ENCODE data around the gene TMEM63B.
"Not testable (repeated sequence)": the region's sequence is repeated elsewhere in the genome, so short reads cannot be mapped to it uniquely, and the experiment has no call there.

TMEM63B gene

GRCh38 chr6:44180406-44180805 is 53.1 kb downstream of the TMEM63B start:
- Histone ChIP-seq H3K9me3 (ENCODE audit: severe bottlenecking) (no peaks in the 10 kb centered on the region), H3K27me3 (ENCODE audit: insufficient read depth, low read depth, severe bottlenecking) (no peaks in the 10 kb centered on the region), H3K4me3 (ENCODE audit: low read depth, low read length) (no peak overlapping the region), H3K27ac (no peak overlapping the region), H3K36me3 (no peaks in the 10 kb centered on the region)
- no peak for TF ChIP-seq CTCF (IDR thresholded peaks at IDR 0.05; ENCODE audit: low read depth, low read length)
- no peak for DNase-seq

GRCh38 chr6:44180886-44181285 is 53.5 kb downstream of the TMEM63B start:
- no peak for DNase-seq
- Histone ChIP-seq H3K36me3 (no peaks in the 10 kb centered on the region), H3K9me3 (ENCODE audit: severe bottlenecking) (no peaks in the 10 kb centered on the region), H3K4me3 (ENCODE audit: low read depth, low read length) (no peak overlapping the region), H3K27ac (no peak overlapping the region), H3K27me3 (ENCODE audit: insufficient read depth, low read depth, severe bottlenecking) (no peaks in the 10 kb centered on the region)
- TF ChIP-seq CTCF (IDR thresholded peaks at IDR 0.05; ENCODE audit: low read depth, low read length) = no peak

GRCh38 chr6:44181784-44182183 is 54.4 kb downstream of the TMEM63B start:
- H3K27ac ChIP-seq; H3K27me3 ChIP-seq (ENCODE audit: insufficient read depth, low read depth, severe bottlenecking); H3K4me3 ChIP-seq (ENCODE audit: low read depth, low read length); H3K36me3 ChIP-seq; H3K9me3 ChIP-seq (ENCODE audit: severe bottlenecking); DNase-seq: not testable (repeated sequence)

- no peak for DNase-seq
- Histone ChIP-seq H3K4me3 (ENCODE audit: low read depth, low read length) (no peak overlapping the region), H3K36me3 (no peaks in the 10 kb centered on the region), H3K9me3 (ENCODE audit: severe bottlenecking) (no peaks in the 10 kb centered on the region), H3K27ac (no peak overlapping the region), H3K27me3 (ENCODE audit: insufficient read depth, low read depth, severe bottlenecking) (no peaks in the 10 kb centered on the region)
- no peak for TF ChIP-seq CTCF (IDR thresholded peaks at IDR 0.05; ENCODE audit: low read depth, low read length)
Measured at GRCh38 chr6:44182911-44183390, 55.6 kb downstream of the TMEM63B start.

- Histone ChIP-seq H3K27me3 (ENCODE audit: insufficient read depth, low read depth, severe bottlenecking) (no peaks in the 10 kb centered on the region), H3K27ac (no peak overlapping the region), H3K9me3 (ENCODE audit: severe bottlenecking) (no peaks in the 10 kb centered on the region), H3K36me3 (no peaks in the 10 kb centered on the region), H3K4me3 (ENCODE audit: low read depth, low read length) (no peak overlapping the region)
- peak; percentile 35; the same call in 1 of the 2 replicates for TF ChIP-seq CTCF (IDR thresholded peaks at IDR 0.05; ENCODE audit: low read depth, low read length)
- no peak for DNase-seq
Measured at GRCh38 chr6:44183783-44184182, 56.4 kb downstream of the TMEM63B start.

- DNase-seq = peak; percentile 63
- H3K9me3 ChIP-seq (ENCODE audit: severe bottlenecking); H3K27me3 ChIP-seq (ENCODE audit: insufficient read depth, low read depth, severe bottlenecking); H3K4me3 ChIP-seq (ENCODE audit: low read depth, low read length); H3K36me3 ChIP-seq: not testable (repeated sequence)
- peak overlapping the region; percentile 93 for H3K27ac ChIP-seq
Measured at GRCh38 chr6:44185356-44185755, 58.0 kb downstream of the TMEM63B start.

GRCh38 chr6:44185953-44186634 is 58.7 kb downstream of the TMEM63B start:
- no peaks in the 10 kb centered on the region for H3K27me3 ChIP-seq (ENCODE audit: insufficient read depth, low read depth, severe bottlenecking)
- H3K36me3 ChIP-seq = no peaks in the 10 kb centered on the region
- peak; percentile 94 for DNase-seq
- TF ChIP-seq CTCF (IDR thresholded peaks at IDR 0.05; ENCODE audit: low read depth, low read length) = no peak
- peak overlapping the region; percentile 25 for H3K4me3 ChIP-seq (ENCODE audit: low read depth, low read length)
- H3K27ac ChIP-seq = peak overlapping the region; percentile 93
- H3K9me3 ChIP-seq (ENCODE audit: severe bottlenecking) = no peaks in the 10 kb centered on the region
